Measurements from ENCODE around the gene HVCN1.
"Not testable (repeated sequence)": the region's sequence is repeated elsewhere in the genome, so short reads cannot be mapped to it uniquely, and the experiment has no call there.

HVCN1 gene

DNA sequence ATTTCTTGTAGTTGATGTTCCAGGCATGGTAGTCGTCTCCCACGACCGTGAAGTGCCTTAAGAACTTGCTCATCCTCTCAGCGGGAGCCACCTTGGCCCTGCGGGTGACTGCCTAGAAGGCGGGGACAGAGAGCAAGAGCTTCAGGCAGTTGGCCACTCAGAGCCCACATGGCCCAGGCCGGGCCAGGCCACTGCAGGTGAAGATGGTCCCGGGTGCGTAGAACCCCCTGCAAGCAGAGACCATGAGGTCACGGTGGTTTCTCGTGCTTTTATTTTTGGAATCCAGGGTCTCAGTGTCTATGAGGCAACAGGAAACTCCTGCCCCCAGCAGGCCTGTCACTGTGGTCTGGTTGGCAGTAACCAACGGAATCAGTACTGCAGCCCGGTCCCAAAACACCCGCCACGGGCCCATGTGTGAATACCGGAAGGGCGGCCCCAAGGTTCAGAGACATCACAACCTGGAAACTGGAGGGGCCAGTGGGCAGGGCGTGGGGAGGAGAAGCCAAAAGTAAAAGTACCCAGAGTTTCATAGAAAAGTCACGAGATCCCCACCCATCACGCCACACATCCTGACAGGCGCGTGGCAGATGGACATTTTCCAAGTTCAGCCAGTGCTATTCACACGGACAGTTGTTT lies 27.5 kb downstream of the HVCN1 start:
- peak; percentile 48 for DNase-seq (ENCODE audit: low read depth)

- DNase-seq (ENCODE audit: low read depth), result no peak
These were observed 30.0 kb downstream of the HVCN1 start for GRCh38 chr12:110658878-110659277.

- no peak for DNase-seq (ENCODE audit: low read depth)
These were observed 30.7 kb downstream of the HVCN1 start for GRCh38 chr12:110658242-110658641.

DNA sequence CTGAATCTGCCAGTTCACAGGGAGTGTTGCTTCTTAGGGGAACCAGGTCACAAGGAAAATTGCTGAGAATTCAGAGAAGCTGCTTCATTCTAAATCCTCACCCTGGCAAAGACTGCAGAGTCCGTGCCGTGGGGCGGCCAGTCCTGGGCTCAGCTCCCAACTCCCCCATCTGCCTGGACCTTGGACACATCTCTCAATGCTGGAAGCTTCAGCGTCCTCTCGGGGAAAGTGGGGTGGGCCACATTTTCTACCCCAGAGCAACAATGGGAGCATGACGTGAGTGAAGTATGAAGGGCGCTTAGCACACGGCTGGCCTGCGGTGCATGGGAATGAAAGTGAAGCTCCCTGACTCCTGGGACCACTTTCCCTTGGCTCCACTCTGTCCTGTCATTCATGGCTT lies 31.2 kb downstream of the HVCN1 start:
- DNase-seq (ENCODE audit: low read depth), result no peak

DNA sequence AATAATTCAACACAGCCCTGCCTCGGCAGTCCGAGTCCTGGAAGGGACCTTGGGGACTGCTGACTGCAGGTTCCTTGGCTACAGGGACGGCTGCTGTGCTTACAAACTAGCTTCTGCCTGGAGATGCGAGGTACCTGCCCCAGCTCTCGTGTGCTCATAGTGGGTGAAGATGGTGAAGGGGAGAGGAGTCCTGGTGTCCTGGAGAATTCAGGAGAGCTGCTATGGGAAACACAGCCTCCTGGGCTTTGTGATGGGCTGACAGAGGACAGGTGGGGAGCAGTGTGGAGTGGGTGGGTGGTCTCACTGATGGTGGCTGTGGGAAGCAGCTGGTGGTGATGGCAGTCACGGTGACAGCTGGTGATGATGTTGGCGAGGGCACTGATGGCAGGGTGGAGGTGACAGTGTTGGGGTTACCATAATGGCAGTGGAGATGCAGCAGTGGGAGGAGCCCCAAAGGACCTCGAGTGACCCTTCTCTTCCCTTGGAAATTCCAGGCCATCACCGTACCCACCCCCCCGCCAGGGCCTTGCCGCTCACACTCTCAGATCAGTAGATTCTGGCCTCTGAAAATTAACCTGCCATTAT lies 32.8 kb downstream of the HVCN1 start:
- DNase-seq (ENCODE audit: low read depth), result no peak

GRCh38 chr12:110654238-110654637 lies 34.7 kb downstream of the HVCN1 start:
- not testable (repeated sequence) for DNase-seq (ENCODE audit: low read depth)

DNA sequence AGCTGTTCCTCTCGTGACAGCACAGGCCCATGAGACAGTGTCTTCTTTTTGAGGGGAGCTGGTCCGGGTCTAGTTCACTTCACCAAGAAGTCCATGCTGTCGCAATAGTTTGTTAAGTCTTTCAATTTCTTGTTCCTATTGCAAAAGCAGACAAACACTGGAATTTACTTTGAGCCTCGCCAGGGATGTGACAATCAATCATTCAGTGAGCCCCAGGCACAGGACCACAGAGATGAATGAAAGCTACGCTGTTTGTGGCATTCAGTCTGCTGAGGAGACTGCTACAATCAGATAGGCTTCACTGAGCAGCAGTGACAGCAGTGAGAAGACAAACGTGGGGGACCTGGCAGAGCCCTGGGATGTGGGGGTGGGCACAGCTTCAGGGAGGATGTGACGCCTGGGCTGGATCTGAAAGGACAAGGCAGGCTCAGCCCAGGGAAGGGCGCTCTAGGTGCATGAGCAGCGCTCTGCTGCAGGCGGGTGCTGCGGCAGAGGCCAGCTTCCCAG lies 39.5 kb downstream of the HVCN1 start:
- DNase-seq (ENCODE audit: low read depth), result no peak

GRCh38 chr12:110647631-110648040 lies 41.3 kb downstream of the HVCN1 start:
- DNase-seq (ENCODE audit: low read depth), result no peak

- no peak for DNase-seq (ENCODE audit: low read depth)
These were observed 47.4 kb downstream of the HVCN1 start for GRCh38 chr12:110641521-110641920.

DNA sequence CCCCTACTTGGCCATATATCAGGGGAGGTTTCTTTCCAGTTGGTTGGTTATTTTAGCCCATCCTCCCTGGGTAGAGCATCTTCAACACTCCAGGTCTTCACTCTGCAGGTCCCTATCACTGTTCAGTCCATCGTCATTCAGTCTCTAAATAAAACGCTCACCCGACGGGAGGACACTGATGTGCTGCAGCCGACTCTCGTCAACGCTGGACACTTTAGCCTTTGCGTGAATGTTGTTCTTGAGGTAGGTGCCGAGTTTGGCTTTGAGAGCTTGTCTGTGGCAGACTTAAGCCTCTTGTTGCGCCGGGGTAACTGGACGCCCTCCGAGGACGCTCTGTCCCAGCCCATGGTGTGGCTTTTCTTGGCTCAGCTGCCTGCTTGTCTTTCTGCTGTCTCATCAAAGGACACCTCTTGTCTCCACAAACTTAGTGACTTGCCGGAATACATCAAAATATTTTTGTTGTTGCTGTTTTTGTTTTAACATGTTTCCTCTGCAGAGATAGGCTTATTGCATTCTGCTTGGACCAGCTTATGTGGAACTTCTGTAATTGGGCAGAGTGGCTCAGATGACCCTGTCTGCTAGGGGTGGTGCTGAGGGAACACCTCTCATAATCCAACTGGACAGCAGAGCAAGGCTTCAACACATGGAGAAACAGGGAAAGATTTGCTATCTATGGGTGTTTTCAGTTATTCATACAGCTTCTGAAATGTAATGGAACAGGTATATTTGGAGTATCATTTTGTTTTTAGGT lies 48.5 kb downstream of the HVCN1 start:
- DNase-seq (ENCODE audit: low read depth), result no peak

DNA sequence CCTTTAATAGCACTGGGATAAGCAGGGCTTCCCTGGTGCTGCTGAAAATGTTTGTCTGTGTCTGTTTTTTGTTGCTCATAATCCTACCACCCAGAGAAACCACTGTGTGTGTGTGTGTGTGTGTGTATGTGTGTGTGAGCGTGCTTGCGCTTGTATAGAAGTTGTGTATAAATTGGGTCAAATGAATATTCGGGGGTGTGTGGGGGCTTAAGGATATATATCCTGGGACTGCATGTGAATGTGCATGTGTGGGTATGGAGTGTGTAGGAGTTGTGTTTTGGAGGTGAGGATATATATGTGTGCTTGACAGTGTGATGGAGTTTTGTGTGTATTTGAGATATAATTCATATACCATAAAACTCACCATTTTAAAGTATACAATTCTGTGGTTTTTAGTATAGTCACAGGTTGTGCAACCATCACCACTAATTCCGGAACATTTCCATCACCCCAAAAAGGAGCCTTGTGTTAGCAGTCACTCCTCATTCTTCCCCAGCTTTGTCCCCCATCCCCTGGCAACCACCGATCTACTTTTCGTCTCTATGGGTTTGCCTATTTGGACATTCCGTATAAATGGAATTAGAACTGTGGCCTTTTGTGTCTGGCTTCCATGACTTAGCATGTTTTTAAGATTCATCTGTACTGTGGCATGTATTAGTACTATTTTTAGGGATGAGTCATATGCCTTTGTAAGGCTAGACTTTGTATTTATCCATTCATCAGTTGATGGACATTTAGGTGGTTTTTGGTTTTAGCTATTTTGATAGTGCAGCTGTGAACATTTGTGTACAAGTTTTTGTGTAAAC lies 49.4 kb downstream of the HVCN1 start:
- DNase-seq (ENCODE audit: low read depth), result no peak

DNA sequence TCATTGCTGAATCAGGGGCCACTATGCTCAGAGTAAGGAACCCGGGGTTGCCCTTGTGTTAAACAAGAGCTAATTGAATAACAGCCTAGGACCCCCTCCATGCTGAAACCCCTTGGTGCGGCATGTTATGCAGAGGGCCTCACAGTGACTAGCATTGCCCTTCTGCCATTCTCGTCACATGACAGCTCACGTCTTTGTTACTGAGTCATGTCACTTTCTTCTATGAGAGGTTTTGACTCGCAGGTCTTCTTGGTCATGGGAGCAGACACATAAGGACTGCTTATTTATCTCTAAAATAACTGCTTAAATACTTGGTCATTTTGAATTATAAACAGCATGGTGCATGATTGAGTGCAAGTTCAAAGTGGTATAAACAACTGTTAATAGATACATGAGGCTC lies 50.1 kb downstream of the HVCN1 start:
- no peak for DNase-seq (ENCODE audit: low read depth)

DNA sequence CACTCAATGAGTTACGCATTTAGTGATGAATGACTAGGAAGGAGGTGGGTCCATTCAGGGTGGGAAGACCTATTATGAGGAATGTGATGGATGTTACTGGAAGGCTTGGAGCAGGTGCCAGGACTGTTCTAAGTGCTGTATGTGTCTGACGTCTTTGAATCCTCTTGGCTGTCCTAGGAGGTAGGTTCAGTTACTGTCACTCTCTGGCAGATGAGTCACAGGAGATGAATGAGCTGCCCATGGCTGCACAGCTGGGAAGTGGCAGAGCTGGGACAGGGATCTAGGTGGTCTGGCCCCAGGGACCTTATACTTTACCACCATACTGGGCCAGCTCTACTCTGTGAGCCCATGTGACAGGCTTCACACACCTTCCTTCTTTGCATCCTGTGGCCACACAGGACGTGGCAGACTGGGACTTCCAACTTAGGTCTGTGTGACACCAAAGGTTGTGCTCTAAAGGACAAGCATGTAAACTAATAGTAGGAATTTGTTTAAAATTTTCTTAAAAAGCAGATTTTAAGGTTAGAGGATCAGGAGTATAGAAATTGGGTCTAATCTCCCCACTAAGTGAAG lies 51.0 kb downstream of the HVCN1 start:
- DNase-seq (ENCODE audit: low read depth), result no peak

DNA sequence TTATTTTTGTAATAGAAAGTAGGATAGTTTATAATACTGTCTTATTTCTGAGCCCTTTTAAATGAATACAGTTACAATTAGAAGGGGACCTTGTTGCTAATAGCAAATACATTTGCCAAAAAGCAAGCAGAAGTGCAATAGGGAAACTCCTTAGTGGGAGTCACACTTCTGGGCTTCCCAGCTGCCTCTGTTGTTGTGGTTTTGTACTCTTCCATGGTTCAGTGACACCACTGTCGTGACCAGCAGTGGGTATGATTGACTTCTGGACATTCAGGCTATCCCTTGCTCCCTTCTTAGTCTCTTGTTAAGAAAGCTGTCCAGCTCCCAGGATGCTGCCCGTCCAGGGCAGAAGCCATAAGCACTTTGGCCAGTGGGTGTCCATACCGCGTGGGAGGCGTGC lies 52.4 kb downstream of the HVCN1 start:
- DNase-seq (ENCODE audit: low read depth), result no peak

GRCh38 chr12:110635055-110635454 lies 53.9 kb downstream of the HVCN1 start:
- no peak for DNase-seq (ENCODE audit: low read depth)

- DNase-seq (ENCODE audit: low read depth), result no peak
These were observed 61.3 kb downstream of the HVCN1 start for GRCh38 chr12:110627500-110628195.

GRCh38 chr12:110622582-110622981 lies 66.3 kb downstream of the HVCN1 start:
- DNase-seq (ENCODE audit: low read depth), result no peak

DNA sequence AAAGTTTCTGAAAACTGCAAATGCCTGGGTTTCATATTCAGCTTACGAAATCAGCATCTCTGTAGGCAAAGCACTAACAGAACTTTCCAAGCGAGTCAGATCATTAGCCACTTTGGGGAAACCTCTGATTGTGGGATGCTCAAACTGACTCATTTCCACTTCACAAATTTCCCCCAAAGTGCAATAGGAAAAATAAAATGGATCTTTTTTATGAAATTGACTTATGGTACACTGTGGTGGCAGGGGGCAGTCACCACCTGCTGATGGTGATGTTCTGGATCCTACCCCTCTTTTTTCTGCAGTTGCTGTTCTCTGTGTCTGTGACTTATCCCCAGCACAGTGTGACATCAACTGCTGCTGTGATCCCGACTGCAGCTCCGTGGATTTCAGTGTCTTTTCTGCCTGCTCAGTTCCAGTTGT lies 69.4 kb downstream of the HVCN1 start:
- DNase-seq (ENCODE audit: low read depth), result no peak

- DNase-seq (ENCODE audit: low read depth), result no peak
These were observed 72.3 kb downstream of the HVCN1 start for GRCh38 chr12:110616471-110617115.

DNA sequence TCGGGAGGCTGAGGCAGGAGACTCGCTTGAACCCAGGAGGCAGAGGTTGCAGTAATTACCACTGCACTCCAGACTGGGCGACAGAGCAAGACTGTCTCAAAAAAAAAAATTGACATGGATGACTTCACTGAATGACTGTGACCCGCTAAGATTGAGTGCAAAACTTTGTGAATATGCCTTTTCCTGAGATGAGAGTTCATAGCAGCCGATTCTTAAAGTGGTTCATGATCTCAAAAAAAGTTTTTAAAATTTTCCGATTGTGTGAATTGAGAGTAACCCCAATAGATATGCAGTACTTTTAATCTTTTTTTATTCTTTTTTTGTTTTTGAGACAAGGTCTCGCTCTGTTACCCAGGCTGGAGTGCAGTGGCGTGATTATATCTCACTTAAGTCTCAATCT lies 73.7 kb downstream of the HVCN1 start:
- DNase-seq (ENCODE audit: low read depth), result no peak
